Measurements from ENCODE around the gene RBM4.

The RBM4 gene

GRCh38 chr11:66692446-66692845 is 53.9 kb downstream of the RBM4 start:
- DNase-seq: no peak

- no peak for DNase-seq
These were observed 54.4 kb downstream of the RBM4 start for GRCh38 chr11:66692871-66693331.

GRCh38 chr11:66693356-66694055 is 55.0 kb downstream of the RBM4 start:
- DNase-seq: no peak

- DNase-seq: no peak
These were observed 55.5 kb downstream of the RBM4 start for GRCh38 chr11:66694056-66694410.

GRCh38 chr11:66694732-66695207 is 56.3 kb downstream of the RBM4 start:
- DNase-seq: peak; percentile 74
